ENCODE data around the gene CC2D2A. TPM values are rescaled to one million over a fixed set of nuclear protein-coding genes. Genes with fewer than 3 reads are reported as not detected.

Gene CC2D2A
- total RNA-seq, 1 donor from 2014 or later = 19.2 TPM

- no peak for DNase-seq (ENCODE audit: low spot score)
- H3K4me1 Mint-ChIP-seq (ENCODE audit: low read depth) = peaks cover 9% of the 10 kb centered on the region
- H3K27me3 Mint-ChIP-seq (ENCODE audit: low read depth) = no peaks in the 10 kb centered on the region
- no peaks in the 10 kb centered on the region for H3K9me3 Mint-ChIP-seq (ENCODE audit: low read depth)
- peaks cover 6% of the 10 kb centered on the region for H3K36me3 Mint-ChIP-seq (ENCODE audit: low read depth)
- no peak overlapping the region for H3K4me3 Mint-ChIP-seq (ENCODE audit: unreplicated experiment)
- TF ChIP-seq, protein P1, sequence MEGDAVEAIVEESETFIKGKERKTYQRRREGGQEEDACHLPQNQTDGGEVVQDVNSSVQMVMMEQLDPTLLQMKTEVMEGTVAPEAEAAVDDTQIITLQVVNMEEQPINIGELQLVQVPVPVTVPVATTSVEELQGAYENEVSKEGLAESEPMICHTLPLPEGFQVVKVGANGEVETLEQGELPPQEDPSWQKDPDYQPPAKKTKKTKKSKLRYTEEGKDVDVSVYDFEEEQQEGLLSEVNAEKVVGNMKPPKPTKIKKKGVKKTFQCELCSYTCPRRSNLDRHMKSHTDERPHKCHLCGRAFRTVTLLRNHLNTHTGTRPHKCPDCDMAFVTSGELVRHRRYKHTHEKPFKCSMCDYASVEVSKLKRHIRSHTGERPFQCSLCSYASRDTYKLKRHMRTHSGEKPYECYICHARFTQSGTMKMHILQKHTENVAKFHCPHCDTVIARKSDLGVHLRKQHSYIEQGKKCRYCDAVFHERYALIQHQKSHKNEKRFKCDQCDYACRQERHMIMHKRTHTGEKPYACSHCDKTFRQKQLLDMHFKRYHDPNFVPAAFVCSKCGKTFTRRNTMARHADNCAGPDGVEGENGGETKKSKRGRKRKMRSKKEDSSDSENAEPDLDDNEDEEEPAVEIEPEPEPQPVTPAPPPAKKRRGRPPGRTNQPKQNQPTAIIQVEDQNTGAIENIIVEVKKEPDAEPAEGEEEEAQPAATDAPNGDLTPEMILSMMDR (IDR thresholded peaks at IDR 0.05) = no peak
- no peak overlapping the region for H3K27ac Mint-ChIP-seq (ENCODE audit: unreplicated experiment)
Measured at GRCh38 chr4:15584785-15585184, 115.1 kb downstream of the CC2D2A start.

- Mint-ChIP-seq H3K27me3 (ENCODE audit: low read depth) (no peaks in the 10 kb centered on the region), H3K4me1 (ENCODE audit: low read depth) (peaks cover 9% of the 10 kb centered on the region), H3K36me3 (ENCODE audit: low read depth) (peaks cover 5% of the 10 kb centered on the region), H3K9me3 (ENCODE audit: low read depth) (no peaks in the 10 kb centered on the region), H3K4me3 (ENCODE audit: unreplicated experiment) (no peak overlapping the region), H3K27ac (ENCODE audit: unreplicated experiment) (no peak overlapping the region)
- no peak for DNase-seq (ENCODE audit: low spot score)
- TF ChIP-seq, protein P1 (IDR thresholded peaks at IDR 0.05) = no peak
Measured at GRCh38 chr4:15585331-15585730, 115.6 kb downstream of the CC2D2A start.

DNA sequence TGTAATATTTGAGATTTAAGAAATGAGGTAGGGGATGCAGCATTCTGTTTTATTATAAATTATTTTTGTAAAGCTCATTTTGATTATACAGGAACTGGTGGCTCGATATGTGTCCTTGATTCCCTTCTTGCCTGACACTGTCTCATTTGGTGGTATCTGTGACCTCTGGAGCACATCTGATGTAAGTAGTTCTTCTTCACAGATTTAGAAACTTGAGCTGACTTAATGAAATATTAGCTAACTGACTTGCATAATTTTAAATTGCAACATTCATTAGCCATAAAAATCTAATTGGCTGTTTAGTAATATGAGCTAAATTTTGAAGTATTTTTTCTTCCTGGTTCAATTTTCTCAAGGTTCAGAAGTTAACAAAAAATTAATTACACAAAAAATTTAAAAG lies 116.4 kb downstream of the CC2D2A start:
- Mint-ChIP-seq H3K4me1 (ENCODE audit: low read depth) (peaks cover 8% of the 10 kb centered on the region), H3K9me3 (ENCODE audit: low read depth) (no peaks in the 10 kb centered on the region), H3K36me3 (ENCODE audit: low read depth) (peaks cover 5% of the 10 kb centered on the region), H3K27me3 (ENCODE audit: low read depth) (no peaks in the 10 kb centered on the region), H3K4me3 (ENCODE audit: unreplicated experiment) (no peak overlapping the region), H3K27ac (ENCODE audit: unreplicated experiment) (no peak overlapping the region)
- no peak for DNase-seq (ENCODE audit: low spot score)
- TF ChIP-seq, protein P1 (IDR thresholded peaks at IDR 0.05) = no peak

DNA sequence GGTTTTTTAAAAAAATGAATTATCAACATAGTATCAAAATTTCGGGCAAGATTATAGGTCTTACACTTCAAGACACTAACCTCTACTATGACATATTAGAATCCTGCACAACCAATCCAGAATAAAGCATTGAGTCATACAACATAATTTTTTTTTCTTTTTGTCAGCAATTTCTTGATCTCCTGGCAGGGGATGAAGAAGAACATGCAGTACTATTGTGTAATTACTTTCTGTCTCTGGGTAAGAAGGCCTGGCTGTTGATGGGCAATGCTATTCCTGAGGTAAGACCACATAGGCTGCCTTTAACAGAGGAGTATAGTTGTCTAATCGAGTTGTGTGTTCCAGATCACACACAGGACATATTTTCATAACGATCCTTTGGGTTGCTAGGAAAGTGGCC lies 118.0 kb downstream of the CC2D2A start:
- Mint-ChIP-seq H3K36me3 (ENCODE audit: low read depth) (peaks cover 3% of the 10 kb centered on the region), H3K4me1 (ENCODE audit: low read depth) (no peaks in the 10 kb centered on the region), H3K4me3 (ENCODE audit: unreplicated experiment) (no peak overlapping the region), H3K9me3 (ENCODE audit: low read depth) (no peaks in the 10 kb centered on the region), H3K27me3 (ENCODE audit: low read depth) (no peaks in the 10 kb centered on the region), H3K27ac (ENCODE audit: unreplicated experiment) (no peak overlapping the region)
- no peak for DNase-seq (ENCODE audit: low spot score)
- TF ChIP-seq, protein P1 (IDR thresholded peaks at IDR 0.05) = no peak

- H3K4me3 Mint-ChIP-seq (ENCODE audit: unreplicated experiment) = no peak overlapping the region
Measured at GRCh38 chr4:15592799-15593198, 123.1 kb downstream of the CC2D2A start.

More at GRCh38 chr4:15592799-15593198, 123.1 kb downstream of the CC2D2A start:
- DNase-seq (ENCODE audit: low spot score) = no peak
- Mint-ChIP-seq H3K27ac (ENCODE audit: unreplicated experiment) (no peak overlapping the region), H3K27me3 (ENCODE audit: low read depth) (no peaks in the 10 kb centered on the region), H3K36me3 (ENCODE audit: low read depth) (no peaks in the 10 kb centered on the region), H3K4me1 (ENCODE audit: low read depth) (no peaks in the 10 kb centered on the region), H3K9me3 (ENCODE audit: low read depth) (no peaks in the 10 kb centered on the region)
- TF ChIP-seq, protein P1 (IDR thresholded peaks at IDR 0.05) = no peak
